GM12878 (cell line): ENCODE measurements around the gene DPM1. TPM values are rescaled to one million over a fixed set of nuclear protein-coding genes. Genes with fewer than 3 reads are reported as not detected.

Source experiments
- ASH2L ChIP-seq: fragments of 300-600, 200-600 bp; sonication (generic); IDR thresholded peaks from 2 replicates; pipeline ENCODE4 v1.6.1; 2017; ENCODE audit warnings: low read depth, mild to moderate bottlenecking, borderline replicate concordance
- ATF3 ChIP-seq: IDR thresholded peaks from 2 replicates; pipeline ENCODE4 v1.6.1; 2011; ENCODE audit warnings: low read depth, mild to moderate bottlenecking, low read length, moderate library complexity, borderline replicate concordance; ENCODE audit errors: extremely low read depth
- BCL11A ChIP-seq: IDR thresholded peaks from 2 replicates; pipeline ENCODE4 v1.6.1; 2011; ENCODE audit warnings: low read depth, low read length
- CHD2 ChIP-seq: IDR thresholded peaks from 2 replicates; pipeline ENCODE4 v1.6.1; 2011; ENCODE audit warnings: low read depth, low read length, improper control_type of control experiment, borderline replicate concordance
- CREB1 ChIP-seq: IDR thresholded peaks from 2 replicates; pipeline ENCODE4 v1.6.1; 2012; ENCODE audit warnings: low read depth, mild to moderate bottlenecking, inconsistent platforms
- CREM ChIP-seq: IDR thresholded peaks from 2 replicates; pipeline ENCODE4 v1.6.1; 2014; ENCODE audit warnings: antibody characterized with exemption, low read depth
- FOXK2 ChIP-seq: fragments of 450-650 bp; IDR thresholded peaks from 2 replicates; pipeline ENCODE4 v1.6.1; 2017; ENCODE audit warnings: mild to moderate bottlenecking, moderate library complexity
- GABPA ChIP-seq: IDR thresholded peaks from 2 replicates; pipeline ENCODE4 v1.6.1; 2014; ENCODE audit warnings: antibody characterized with exemption, low read depth, mild to moderate bottlenecking, inconsistent platforms
- HDGF ChIP-seq: fragments of 450-650 bp; IDR thresholded peaks from 2 replicates; pipeline ENCODE4 v1.6.1; 2016; ENCODE audit warnings: antibody characterized with exemption
- NFXL1 ChIP-seq: fragments of 450-650 bp; IDR thresholded peaks from 2 replicates; pipeline ENCODE4 v1.6.1; 2017; ENCODE audit warnings: antibody characterized with exemption, mild to moderate bottlenecking, borderline replicate concordance
- NFYB ChIP-seq: IDR thresholded peaks from 2 replicates; pipeline ENCODE4 v1.6.1; 2011; ENCODE audit warnings: low read depth, mild to moderate bottlenecking, low read length, improper control_type of control experiment, moderate library complexity; ENCODE audit not compliant: insufficient read depth
- NR2C1 ChIP-seq: fragments of 450-650 bp; IDR thresholded peaks from 2 replicates; pipeline ENCODE4 v1.6.1; 2017; ENCODE audit warnings: antibody characterized with exemption, mild to moderate bottlenecking, moderate library complexity
- NRF1 ChIP-seq: conservative IDR thresholded peaks from 2 replicates; pipeline ENCODE4 v1.6.1; 2011; ENCODE audit warnings: mild to moderate bottlenecking, low read depth, low read length, improper control_type of control experiment
- PAX8 ChIP-seq: fragments of 450-650 bp; IDR thresholded peaks from 2 replicates; pipeline ENCODE4 v1.6.1; 2017; ENCODE audit warnings: mild to moderate bottlenecking, moderate library complexity
- PML ChIP-seq: IDR thresholded peaks from 2 replicates; pipeline ENCODE4 v1.6.1; 2012; ENCODE audit warnings: low read length, inconsistent platforms
- POLR2AphosphoS2 ChIP-seq: IDR thresholded peaks from 2 replicates; pipeline ENCODE4 v1.6.1; 2011; ENCODE audit warnings: low read depth, mild to moderate bottlenecking, low read length, improper control_type of control experiment, moderate library complexity
- RAD51 ChIP-seq: fragments of 450-650 bp; IDR thresholded peaks from 2 replicates; pipeline ENCODE4 v1.6.1; 2016; ENCODE audit warnings: moderate library complexity, mild to moderate bottlenecking, inconsistent platforms
- RCOR1 ChIP-seq: conservative IDR thresholded peaks from 2 replicates; pipeline ENCODE4 v1.6.1; 2012; ENCODE audit warnings: low read depth, low read length, improper control_type of control experiment
- REST ChIP-seq: IDR thresholded peaks from 2 replicates; pipeline ENCODE4 v1.6.1; 2012; ENCODE audit warnings: mild to moderate bottlenecking, low read depth, low read length
- SP1 ChIP-seq: IDR thresholded peaks from one replicate; pipeline ENCODE4 v1.6.1; 2011; ENCODE audit warnings: low read depth, low read length
- TAF1 ChIP-seq: IDR thresholded peaks from 2 replicates; pipeline ENCODE4 v1.6.1; 2011; ENCODE audit warnings: mild to moderate bottlenecking, low read depth, low read length, borderline replicate concordance
- TCF12 ChIP-seq: IDR thresholded peaks from 2 replicates; pipeline ENCODE4 v1.6.1; 2011; ENCODE audit warnings: low read depth, mild to moderate bottlenecking, low read length
- TCF3 ChIP-seq: IDR thresholded peaks from 2 replicates; pipeline ENCODE4 v1.6.1; 2012; ENCODE audit warnings: low read depth, mild to moderate bottlenecking, low read length, borderline replicate concordance; ENCODE audit not compliant: insufficient read depth
- USF2 ChIP-seq: IDR thresholded peaks from 2 replicates; pipeline ENCODE4 v1.6.1; 2011; ENCODE audit warnings: low read depth, low read length, improper control_type of control experiment, borderline replicate concordance
- ZBTB33 ChIP-seq: fragments of 450-650 bp; IDR thresholded peaks from 2 replicates; pipeline ENCODE4 v1.6.1; 2017; ENCODE audit warnings: mild to moderate bottlenecking
- ZNF274 ChIP-seq: IDR thresholded peaks from one replicate; pipeline ENCODE4 v1.8.0; 2011; ENCODE audit not compliant: insufficient read length, insufficient read depth
- ZNF622 ChIP-seq: fragments of 450-650 bp; IDR thresholded peaks from 2 replicates; pipeline ENCODE4 v1.6.1; 2017; ENCODE audit warnings: mild to moderate bottlenecking, inconsistent platforms
- polyA plus RNA-seq, 11 experiments: library from polyadenylated mRNA; depleted of rRNA in 4 of 11; unstranded in 6 of 11; stranded (reverse) in 5 of 11; fragments of >200 nt; fragmentation: Nextera tagmentation in 4 of 11; fragmentation: Illumina TruSeq in 1 of 11; extraction: Ambion mirVana in 4 of 11; extraction: Trizol in 1 of 11; gene quantifications; 1 replicate in 1 of 11; 2 replicates in 10 of 11; pipeline versions ENCODE4 v1.2.1 to v1.2.3, GENCODE V29; 2011 to 2016; ENCODE audit warnings: inconsistent platforms in 2 of 11, missing spikeins in 2 of 11, low read depth in 1 of 11
- total RNA-seq, 4 experiments: library from RNA; depleted of rRNA in 3 of 4; stranded (reverse); fragments of >200 nt in 3 of 4; fragmentation: Illumina TruSeq in 1 of 4; extraction: Trizol in 1 of 4; gene quantifications; 2 replicates each; pipeline versions ENCODE4 v1.2.1 to v1.2.3, GENCODE V29; 2013 to 2021

DPM1 gene
- total and polyA plus RNA-seq, 10 of the 15 experiments (the other 5 are each of a cell fraction or from before 2014, with no cell fraction given) = 53.3 to 167 (median 108) TPM

GRCh38 chr20:50931306-50932015 lies 26.9 kb downstream of the DPM1 start, which contains the start of gene ADNP (continued):
- no peak for TF ChIP-seq NRF1
- peak; percentile 86 for TF ChIP-seq CREM
- peak; percentile 22; the same call in 1 of the 2 replicates for TF ChIP-seq BCL11A
- peak; percentile 98 for TF ChIP-seq TCF3
- TF ChIP-seq ZNF622 = no peak
- peak; percentile 95 for TF ChIP-seq RCOR1
- peak; percentile 36; the same call in 1 of the 2 replicates for TF ChIP-seq ATF3
- TF ChIP-seq TCF12 = peak; percentile 94
- TF ChIP-seq GABPA = peak; percentile 65
- peak; percentile 99 for TF ChIP-seq CHD2
- TF ChIP-seq NFYB = no peak
- peak; percentile 98 for TF ChIP-seq TAF1
- TF ChIP-seq NR2C1 = no peak
- no peak for TF ChIP-seq HDGF
- TF ChIP-seq PML = peak; percentile 85
- no peak for TF ChIP-seq REST
- peak; percentile 52 for TF ChIP-seq USF2
- TF ChIP-seq PAX8 = no peak
- TF ChIP-seq CREB1 = peak; percentile 72
- peak; percentile 70 for TF ChIP-seq ZBTB33
- peak; percentile 28 for TF ChIP-seq SP1
- peak; percentile 54; the same call in 1 of the 2 replicates for TF ChIP-seq FOXK2
- no peak for TF ChIP-seq RAD51
- no peak for TF ChIP-seq NFXL1
- TF ChIP-seq ASH2L = no peak
- no peak; the same call in 1 of the 2 replicates for TF ChIP-seq POLR2AphosphoS2
- no peak for TF ChIP-seq ZNF274
